GM18517 (cell line): ENCODE data around the gene MBP.

Experiments used
- ATAC-seq: cut with Tn5 transposase; IDR thresholded peaks from one replicate; pipeline ENCODE4 v1.9.1; 2021; ENCODE audit warnings: mild to moderate bottlenecking, moderate library complexity; ENCODE audit not compliant: unreplicated experiment

The MBP gene

DNA sequence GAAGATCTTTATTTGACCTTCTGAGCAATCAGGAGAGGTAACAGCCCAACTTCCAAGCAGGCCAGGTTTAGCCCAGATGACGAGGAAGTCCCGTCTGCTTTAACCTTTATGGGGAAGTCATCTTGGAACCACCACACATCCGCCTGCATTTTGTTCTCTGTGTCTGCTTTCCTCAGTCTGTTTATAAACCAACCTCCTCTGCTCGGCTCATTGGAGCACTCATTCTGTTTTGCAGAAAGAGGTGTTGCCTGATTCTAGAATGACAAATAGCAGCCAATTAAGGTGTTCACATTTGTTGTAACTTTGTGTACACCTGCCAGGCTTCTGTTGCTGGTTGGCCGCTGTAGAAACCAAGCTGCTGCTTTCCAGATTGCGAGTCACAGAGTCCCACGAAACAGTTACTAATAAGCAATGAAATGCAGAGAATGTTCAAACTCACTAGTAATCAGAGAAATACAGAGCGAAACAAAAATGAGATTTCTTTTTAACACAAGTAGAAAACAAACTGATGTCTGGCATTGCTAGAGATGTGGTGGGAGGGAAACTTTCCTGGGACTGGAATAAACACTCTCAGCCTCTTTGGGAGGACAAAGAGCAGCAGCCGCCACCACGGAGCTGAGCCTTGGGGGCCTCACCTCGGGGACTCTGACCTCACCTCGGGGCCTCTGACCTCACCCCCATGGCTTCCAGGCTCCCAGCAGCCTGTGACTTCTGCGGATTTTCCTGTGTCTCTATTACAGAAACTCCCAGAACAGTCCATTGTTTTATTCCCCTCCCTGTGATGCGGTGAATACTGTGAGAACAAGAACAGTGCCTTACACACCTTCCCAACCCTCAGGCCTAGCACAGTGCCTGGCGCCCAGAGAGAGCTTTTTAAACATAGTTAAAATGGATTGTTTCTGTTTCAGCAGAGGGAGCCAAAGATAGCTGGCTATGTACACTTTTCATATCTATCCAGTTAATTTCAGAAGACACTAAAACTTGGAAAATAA, 64.0 kb downstream of the MBP start:
- ATAC-seq: peak; percentile 23

DNA sequence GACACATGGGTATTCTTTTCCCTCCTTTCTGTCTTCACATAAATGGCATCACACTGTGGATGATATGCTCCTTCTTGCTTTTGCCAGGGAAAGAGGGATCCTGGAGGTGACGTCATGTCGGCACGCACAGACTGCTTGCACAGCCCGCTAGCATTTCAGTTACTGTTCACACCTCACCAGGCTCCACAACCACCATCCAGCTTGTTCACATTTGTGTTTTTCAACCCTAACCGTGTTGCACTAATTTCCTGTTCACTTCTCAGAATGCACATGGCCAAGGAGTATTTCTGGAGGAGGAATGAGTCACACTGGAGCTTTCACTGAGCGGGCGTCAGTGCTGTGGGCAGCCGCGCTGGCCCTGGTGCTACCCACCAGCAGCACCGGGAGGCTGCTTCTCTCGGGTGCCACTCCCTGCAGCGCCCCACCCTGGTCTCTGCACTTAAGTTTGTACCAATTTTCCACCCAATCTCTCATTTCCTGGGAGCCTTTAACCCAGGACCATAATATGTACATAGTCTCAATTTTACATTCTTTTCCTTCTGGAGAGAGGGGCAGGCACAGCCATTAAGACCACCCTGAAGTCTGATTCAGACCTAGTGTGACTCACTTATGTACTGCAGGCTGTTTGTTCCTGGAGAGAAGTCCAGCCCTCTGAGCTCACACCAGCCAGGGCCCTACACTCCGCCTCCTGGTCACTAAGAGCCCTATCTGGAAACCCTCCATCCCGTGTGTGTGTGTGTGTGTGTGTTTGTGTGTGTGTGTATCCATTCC, 65.1 kb downstream of the MBP start:
- peak; percentile 39 for ATAC-seq

DNA sequence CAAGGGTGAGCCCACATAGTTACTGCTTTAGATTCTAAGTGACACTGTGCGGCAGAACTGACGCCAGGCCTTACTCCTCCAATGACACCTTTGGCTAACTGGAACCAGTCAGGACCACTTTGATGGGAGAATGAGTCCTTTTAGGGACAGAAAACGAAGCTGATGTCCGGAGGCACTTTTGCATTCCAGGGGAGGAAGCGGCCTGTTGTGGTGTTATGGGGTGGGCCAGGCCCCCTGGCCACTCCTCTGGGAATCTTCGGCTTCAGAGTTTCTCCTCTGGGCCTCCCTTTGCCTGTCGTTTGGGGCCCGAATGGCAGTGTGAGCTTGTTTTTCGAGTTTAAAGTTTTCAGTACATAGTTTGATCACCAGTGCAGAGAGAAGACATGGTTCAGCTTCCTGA, 65.9 kb downstream of the MBP start:
- no peak for ATAC-seq

DNA sequence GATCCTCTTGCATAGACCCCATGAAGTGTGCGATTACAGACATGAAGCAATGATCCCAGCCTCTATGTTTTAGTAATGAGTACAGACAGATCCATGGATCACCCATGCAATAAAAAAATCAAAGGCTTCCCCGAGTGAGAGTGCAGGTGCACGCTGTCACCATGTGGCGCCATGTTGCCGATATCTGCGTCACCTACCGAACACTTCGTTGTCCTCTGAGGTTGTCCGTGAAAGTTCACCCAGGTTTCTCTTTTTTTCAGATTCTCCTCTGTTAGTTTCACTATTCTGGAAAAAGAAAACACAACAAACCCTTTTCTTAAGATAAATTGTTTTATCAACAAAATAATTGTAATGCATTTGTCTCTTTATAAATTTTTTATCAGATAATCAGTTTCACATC, 66.5 kb downstream of the MBP start:
- ATAC-seq: no peak

DNA sequence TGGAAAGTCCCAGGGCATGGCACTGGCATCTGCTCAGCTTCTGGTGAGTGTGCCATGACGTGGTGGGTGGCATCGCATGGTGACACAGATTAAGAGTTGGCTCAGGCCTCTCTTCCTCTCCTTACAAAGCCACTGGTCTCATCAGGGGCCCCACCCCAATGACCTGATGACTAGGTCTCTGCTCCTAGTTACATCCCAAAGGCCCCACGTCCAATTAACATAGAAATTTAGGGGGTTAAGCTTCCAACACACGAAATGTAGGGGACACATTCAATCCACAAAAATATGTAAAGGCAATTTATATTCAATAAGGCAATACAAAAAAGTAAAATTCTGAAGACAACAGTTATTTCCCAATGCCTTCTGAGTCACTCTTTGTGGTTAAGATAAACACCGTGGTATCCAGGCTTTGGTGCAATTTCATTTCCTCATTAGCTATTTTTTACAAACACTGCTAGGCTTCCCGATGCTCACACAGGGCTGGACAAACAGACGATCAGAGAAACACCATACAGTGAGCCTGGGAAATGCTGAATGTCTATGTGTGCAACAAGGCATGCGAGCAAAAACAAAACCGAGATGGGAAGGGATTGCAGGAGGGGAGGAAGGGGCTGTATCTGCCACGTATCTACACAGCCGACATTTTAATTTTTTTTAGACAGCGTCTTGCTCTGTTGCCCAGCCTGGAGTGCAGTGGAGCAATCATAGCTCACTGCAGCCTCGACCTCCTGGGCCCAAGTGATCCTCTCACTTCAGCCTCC, 67.2 kb downstream of the MBP start:
- peak; percentile 29 for ATAC-seq

DNA sequence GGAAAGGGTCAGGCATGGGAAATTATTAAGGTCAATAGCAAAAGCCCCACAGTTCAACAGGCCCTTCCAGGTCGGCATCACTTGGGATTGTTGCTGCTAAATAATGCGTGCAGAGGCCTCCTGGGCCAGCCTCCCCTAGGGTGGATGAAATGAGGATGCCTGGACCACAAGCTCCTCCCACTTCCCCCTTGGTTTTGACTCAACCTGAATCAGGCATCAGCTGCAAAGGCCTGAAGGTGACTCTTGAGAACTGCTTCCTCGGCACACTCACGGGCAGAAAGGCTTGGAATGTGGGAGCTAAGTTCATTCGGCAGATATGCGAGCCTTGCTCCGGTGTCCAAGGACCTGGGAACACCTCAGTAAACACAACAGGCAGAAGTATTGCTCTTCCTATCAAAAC, 69.3 kb downstream of the MBP start:
- peak; percentile 36 for ATAC-seq

DNA sequence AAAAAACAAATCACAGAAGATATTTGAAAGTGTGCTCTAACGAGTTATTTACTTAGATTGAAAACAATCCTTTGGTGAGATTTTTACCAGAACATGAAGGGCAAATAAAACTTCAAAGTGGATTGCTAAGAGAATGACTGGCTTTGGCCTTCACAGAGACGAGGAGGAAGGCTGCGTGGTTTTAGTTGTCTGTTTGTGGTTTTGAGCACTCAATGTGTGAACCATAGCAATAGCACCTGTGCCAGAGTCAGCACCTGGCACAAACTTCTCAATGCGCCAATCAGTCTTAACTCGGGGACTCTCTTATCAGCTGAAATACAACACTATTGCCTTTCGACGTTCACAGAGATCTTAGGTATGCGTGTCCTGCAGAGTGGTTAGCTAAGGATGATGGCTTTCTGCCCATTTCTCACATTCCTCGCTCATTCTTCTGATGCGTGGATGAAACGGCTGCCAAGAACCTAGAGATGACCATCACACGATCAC, 70.0 kb downstream of the MBP start:
- ATAC-seq: peak; percentile 71

DNA sequence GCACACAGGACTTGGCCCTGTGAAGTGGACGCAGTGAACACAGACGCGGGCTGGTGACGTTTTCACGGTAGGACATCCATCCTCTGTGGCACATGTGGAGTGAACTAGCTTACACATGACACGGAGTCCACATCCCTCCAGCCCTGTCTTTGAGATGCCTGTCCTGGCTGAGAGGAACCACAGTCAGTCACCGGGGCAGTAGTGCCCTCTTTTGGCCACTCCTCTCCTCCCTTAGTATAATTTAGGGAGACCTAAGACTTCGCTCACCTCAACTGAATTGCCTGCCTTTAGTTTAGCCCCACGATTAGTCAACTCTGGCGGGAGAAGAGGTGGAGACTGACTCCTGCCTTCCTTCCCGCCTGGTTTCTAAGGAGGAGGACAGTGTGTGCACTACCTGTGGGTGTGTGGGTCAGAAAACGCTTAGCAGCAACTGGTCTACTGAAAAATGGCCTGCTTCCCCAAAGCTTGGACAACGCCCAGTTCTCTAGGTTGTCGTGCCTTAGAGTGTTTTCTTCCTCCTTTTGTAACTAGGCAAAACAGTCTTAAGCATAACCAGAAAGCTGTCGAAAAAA, 70.6 kb downstream of the MBP start:
- ATAC-seq: peak; percentile 49

DNA sequence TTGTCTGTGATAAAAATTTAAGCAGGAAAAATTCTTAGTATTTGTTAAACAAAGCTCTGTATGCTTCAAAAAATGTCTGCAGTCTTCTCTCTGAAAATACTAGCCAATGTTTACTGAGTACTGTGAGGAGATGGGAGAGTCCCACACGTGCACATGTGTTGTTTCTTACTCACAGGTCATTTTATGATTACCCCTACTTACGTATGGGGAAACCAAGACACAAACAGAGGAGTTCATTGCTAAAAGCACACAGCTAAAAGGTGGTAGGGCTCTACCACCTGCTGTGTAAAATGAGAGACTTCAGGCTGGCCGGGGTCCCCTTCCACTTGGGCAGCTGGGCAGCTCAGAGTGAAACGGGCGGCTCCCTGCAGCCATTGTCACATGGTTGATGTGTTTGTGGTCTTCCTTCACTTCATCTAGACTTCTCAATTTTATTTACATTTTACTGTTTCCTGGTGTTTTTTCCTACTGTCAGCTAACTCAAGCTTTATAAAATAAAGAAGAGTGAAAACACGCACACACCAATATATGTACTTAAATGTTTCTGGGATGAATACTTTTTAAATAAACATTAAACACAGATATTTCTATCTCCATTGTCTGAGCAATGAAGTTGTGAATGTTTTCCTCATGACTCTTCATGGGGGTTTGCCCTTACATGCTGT, 71.2 kb downstream of the MBP start:
- ATAC-seq: no peak

DNA sequence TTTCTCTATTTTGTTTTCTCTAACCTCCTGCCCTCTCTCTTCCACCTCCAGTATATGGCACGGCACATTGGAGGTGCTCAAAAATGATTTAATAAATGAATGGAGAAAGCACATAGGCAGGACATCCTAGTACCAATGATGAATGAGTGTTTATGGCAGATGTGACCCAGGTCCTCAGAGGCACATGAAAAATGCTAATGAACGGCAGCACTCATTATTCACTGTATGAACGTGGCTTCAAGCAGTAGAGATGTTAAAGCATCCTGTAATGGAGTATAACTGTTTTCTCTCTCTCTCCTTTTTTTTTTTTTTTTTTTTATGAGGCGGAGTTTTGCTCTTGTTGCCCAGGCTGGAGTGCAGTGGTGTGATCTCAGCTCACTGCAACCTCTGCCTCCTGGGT, 72.4 kb downstream of the MBP start:
- no peak for ATAC-seq

DNA sequence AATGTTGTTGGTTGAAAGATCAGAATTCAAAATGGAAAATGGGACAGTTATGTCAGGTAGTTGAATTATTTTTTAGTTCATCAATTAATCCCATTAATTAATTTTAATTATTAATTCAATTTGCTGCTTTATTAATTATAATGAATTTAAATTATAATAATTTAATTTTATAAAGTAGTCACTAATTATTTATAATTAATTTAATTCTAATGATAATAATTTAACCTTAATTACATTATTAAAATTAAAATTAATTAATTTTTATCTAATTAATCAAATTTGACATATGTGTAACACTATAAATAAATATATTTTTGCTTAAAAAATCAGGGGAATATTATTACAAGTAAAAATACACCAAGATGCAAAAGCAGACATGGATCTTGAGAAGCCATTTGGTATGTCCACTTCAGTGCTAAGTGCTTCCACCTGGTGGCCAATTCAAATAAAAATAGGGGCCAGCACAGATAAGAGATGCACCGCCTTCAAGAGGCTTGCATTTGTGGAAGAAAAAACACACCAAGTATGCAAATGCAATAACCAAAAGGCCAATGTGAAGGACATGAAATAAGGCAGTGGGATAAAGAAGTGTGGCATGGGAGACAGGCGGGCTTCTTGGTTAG, 73.2 kb downstream of the MBP start:
- no peak for ATAC-seq

DNA sequence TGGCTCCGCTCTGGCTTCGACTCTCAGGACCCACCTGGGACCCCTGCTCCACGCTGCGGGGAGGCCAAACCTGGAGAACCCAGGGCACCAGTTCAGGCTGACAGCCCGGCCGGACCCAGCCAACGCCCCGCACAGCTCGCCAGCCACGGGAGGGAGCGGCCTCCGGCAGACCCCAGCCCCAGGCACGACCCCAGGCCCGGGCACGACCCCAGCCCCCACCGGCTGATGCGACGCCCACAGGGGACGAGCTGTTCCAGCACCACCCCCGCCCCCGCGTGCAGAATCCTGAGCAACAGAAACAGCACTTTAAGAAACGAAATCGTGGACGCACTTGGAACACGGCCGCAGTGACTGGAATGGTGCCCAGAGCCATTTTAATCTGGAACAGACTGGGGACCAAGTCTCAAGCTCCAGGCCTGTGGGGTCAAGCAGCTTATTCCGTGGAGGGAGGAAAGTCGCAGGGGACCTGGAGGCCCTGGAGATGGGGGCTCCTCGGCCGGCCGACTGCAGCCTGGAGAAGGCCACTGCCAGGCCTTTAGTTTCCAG, 74.2 kb downstream of the MBP start:
- ATAC-seq: no peak

DNA sequence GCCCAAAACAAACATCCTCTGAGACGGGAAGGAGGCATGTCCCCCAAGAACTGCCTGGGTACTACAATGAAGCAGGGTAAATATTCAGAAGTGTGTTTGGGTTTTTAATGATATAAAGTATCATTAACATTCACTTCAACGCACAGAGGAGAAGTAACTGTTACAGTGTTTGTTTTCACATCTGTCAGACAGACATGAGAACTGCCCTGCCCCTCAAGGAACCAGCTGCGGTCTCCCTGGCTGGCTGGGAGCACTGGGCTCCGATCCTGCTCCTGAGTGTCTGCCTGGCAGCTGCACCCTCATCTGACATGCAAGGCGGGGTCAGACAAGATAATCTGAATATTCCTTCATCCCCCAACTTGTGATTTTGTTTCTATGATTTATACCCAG, 75.6 kb downstream of the MBP start:
- no peak for ATAC-seq

DNA sequence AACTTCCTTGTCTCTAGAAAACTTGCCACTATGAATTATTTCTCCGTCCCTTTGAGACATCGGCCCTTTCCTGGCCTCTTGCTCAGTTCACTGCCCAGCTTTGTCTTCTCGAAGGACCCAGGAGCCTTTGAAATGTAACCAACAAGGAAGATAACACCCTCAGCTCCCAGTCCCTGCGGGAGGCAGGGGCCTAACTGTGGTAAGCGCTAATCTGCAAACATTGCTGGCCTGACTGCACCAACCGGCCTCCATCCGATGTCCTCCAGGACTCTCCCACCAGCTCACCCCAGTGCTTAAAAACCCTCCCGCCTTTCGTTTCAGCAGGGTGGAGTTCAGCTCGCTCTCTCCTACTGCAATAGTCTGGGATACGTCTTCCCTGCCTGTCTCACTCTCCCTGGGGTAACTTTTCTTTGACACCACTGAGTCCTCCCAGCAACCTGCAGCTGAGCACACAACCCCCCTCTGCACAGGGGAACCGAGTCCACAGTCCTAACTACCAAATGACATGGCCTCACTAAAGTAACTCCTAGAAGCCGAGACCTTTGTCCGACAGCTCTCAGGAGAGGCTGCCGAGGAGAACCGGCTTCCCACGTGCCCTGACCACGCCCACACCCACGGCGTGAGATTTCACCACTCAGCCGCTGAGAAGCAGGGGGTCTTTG, 76.1 kb downstream of the MBP start:
- ATAC-seq: no peak

DNA sequence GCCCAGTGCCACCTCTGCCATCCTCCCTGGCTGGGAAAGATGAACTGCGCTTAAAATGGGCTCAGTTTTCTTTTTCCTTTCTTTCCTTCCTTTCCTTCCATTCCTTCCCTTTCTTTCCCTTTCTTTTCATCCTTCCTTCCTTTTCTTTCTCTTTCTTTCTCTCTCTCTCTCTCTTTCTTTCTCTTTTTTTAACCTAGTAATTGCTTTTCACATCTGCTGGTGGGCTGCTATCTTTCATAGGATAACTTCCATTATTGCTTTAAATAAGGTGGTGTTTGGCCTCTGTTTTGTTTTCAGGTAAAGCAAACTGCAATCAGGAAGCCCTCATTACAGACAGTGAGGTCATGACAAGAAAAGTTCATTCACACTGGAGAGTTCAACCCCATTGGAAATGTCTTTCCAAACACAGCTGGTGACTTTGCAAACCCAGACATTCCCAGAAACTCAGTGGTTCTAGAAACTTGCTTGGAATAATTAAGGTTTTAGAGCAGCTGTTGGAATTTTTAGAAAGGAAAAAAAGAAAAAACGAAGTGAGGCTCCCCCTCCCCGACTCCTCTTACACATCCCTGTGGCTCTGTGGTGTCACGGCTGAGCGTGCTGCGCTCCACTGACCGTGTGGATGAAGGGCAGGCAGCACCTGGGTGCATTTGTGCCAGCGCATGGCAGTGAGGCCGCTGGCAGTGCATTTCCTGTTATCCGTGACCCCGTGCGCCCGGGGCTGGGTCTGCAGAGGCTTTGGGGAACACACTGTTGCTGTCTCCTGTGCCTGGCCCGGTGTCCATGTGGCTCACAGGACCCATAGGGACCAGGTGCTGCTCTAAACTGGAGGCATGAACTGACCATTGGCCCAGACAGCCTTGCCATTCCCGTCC, 76.9 kb downstream of the MBP start:
- no peak for ATAC-seq

DNA sequence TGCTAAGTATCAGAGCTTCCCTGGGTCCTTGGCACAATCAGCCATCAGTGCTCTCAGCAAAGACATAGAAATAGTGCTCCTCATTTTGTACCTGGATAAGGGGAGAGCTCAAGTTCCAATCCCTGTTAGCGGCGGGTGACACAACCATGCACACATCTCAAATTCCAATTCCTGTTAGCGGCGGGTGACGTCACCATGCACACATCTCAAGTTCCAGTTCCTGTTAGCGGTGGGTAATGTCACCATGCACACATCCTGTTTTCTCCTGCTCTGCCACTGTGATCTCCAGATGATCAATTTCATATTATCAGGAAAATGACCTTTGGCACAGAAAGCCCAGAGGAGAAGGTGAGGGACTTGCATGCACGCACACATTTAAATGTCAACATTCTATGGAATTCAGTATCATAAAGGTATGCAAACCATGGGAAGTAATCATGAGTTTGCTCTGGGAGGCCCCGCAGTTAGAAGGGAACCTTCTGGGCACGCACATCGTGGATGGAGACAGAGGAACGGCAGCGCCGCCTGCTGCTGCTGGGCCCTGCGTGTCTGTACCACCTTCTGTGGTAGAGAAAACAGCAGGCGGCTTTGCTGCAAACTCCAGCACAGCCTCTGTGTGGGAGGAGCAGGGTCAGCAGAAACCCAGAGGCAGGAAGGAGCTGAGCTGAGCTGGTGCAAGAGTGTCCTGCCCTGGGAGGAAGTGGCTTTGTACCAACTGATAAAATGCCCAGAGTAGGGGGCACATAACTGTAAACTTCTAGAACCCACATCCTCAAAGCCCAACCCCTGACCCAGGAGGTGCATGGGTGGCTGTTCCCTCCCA, 77.8 kb downstream of the MBP start:
- peak; percentile 86 for ATAC-seq

DNA sequence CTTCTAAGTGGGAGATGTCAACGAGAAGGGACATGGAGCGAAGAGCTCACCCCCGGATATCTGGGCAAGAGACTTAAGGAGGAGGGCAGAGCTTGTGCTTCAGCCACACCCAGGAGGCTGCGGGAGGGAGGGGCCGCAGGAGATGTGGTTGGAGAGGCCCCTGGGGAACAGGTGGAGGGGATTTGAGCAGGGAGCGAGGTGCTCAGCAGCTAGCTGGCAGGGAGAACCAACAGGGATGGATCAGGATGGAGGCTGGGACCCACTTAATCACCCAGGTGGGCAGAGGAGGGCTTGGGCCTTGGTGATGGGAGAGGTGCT, 78.3 kb downstream of the MBP start:
- peak; percentile 13 for ATAC-seq
